ENCODE measurements around the gene IMPA2. TPM values are rescaled to one million over a fixed set of nuclear protein-coding genes. Genes with fewer than 3 reads are reported as not detected.

The IMPA2 gene
- total RNA-seq, 6 experiments from 2014 or later = 1.2 to 2.5 (median 1.5) TPM

GRCh38 chr18:11991021-11991795, 9.9 kb downstream of the IMPA2 start:
- Mint-ChIP-seq H3K27me3 (ENCODE audit: insufficient read depth) (peaks cover 5% of the 10 kb centered on the region), H3K36me3 (ENCODE audit: low read depth) (no peaks in the 10 kb centered on the region), H3K4me1 (ENCODE audit: low read depth) (peaks cover 23% of the 10 kb centered on the region), H3K9me3 (no peaks in the 10 kb centered on the region), H3K4me3 (no peak overlapping the region), H3K27ac (no peak overlapping the region)
- no peak for DNase-seq
- no peak for TF ChIP-seq CTCF (IDR thresholded peaks at IDR 0.05)

GRCh38 chr18:11992096-11992790, 10.9 kb downstream of the IMPA2 start:
- TF ChIP-seq CTCF (IDR thresholded peaks at IDR 0.05) = no peak
- no peaks in the 10 kb centered on the region for H3K36me3 Mint-ChIP-seq (ENCODE audit: low read depth)
- H3K9me3 Mint-ChIP-seq = no peaks in the 10 kb centered on the region
- H3K4me1 Mint-ChIP-seq (ENCODE audit: low read depth) = peaks cover 23% of the 10 kb centered on the region
- no peak for DNase-seq
- H3K27ac Mint-ChIP-seq = no peak overlapping the region
- peaks cover 5% of the 10 kb centered on the region for H3K27me3 Mint-ChIP-seq (ENCODE audit: insufficient read depth)
- no peak overlapping the region for H3K4me3 Mint-ChIP-seq

GRCh38 chr18:11993264-11993916, 12.1 kb downstream of the IMPA2 start:
- Mint-ChIP-seq H3K4me1 (ENCODE audit: low read depth) (peaks cover 23% of the 10 kb centered on the region), H3K4me3 (no peak overlapping the region), H3K27ac (peak overlapping the region; percentile 48; the same call in 1 of the 2 replicates), H3K9me3 (no peaks in the 10 kb centered on the region), H3K36me3 (ENCODE audit: low read depth) (no peaks in the 10 kb centered on the region), H3K27me3 (ENCODE audit: insufficient read depth) (peaks cover 5% of the 10 kb centered on the region)
- TF ChIP-seq CTCF (IDR thresholded peaks at IDR 0.05) = no peak
- no peak for DNase-seq

- H3K9me3 Mint-ChIP-seq = no peaks in the 10 kb centered on the region
- H3K4me3 Mint-ChIP-seq = no peak overlapping the region
- DNase-seq = peak; percentile 67
- no peak for TF ChIP-seq CTCF (IDR thresholded peaks at IDR 0.05)
- peaks cover 23% of the 10 kb centered on the region for H3K4me1 Mint-ChIP-seq (ENCODE audit: low read depth)
- peak overlapping the region; percentile 71 for H3K27ac Mint-ChIP-seq
- H3K36me3 Mint-ChIP-seq (ENCODE audit: low read depth) = no peaks in the 10 kb centered on the region
- H3K27me3 Mint-ChIP-seq (ENCODE audit: insufficient read depth) = peaks cover 5% of the 10 kb centered on the region
Measured at GRCh38 chr18:11994336-11994702, 13.0 kb downstream of the IMPA2 start.

- peaks cover 23% of the 10 kb centered on the region for H3K4me1 Mint-ChIP-seq (ENCODE audit: low read depth)
- H3K36me3 Mint-ChIP-seq (ENCODE audit: low read depth) = no peaks in the 10 kb centered on the region
- peaks cover 5% of the 10 kb centered on the region for H3K27me3 Mint-ChIP-seq (ENCODE audit: insufficient read depth)
- peak; percentile 18 for DNase-seq
- no peaks in the 10 kb centered on the region for H3K9me3 Mint-ChIP-seq
- peak overlapping the region; percentile 71 for H3K27ac Mint-ChIP-seq
- no peak for TF ChIP-seq CTCF (IDR thresholded peaks at IDR 0.05)
- H3K4me3 Mint-ChIP-seq = peak overlapping the region; percentile 65
Measured at GRCh38 chr18:11994703-11995444, 13.6 kb downstream of the IMPA2 start.
